Measurements from ENCODE around the gene MLXIP. TPM values are rescaled to one million over a fixed set of nuclear protein-coding genes. Genes with fewer than 3 reads are reported as not detected.
"Not testable (repeated sequence)": the region's sequence is repeated elsewhere in the genome, so short reads cannot be mapped to it uniquely, and the experiment has no call there.

Gene MLXIP, protein sequence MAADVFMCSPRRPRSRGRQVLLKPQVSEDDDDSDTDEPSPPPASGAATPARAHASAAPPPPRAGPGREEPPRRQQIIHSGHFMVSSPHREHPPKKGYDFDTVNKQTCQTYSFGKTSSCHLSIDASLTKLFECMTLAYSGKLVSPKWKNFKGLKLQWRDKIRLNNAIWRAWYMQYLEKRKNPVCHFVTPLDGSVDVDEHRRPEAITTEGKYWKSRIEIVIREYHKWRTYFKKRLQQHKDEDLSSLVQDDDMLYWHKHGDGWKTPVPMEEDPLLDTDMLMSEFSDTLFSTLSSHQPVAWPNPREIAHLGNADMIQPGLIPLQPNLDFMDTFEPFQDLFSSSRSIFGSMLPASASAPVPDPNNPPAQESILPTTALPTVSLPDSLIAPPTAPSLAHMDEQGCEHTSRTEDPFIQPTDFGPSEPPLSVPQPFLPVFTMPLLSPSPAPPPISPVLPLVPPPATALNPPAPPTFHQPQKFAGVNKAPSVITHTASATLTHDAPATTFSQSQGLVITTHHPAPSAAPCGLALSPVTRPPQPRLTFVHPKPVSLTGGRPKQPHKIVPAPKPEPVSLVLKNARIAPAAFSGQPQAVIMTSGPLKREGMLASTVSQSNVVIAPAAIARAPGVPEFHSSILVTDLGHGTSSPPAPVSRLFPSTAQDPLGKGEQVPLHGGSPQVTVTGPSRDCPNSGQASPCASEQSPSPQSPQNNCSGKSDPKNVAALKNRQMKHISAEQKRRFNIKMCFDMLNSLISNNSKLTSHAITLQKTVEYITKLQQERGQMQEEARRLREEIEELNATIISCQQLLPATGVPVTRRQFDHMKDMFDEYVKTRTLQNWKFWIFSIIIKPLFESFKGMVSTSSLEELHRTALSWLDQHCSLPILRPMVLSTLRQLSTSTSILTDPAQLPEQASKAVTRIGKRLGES
- polyA plus RNA-seq (ENCODE audit: insufficient read length in 4 of 4): 10 to 100 TPM; 28.4 to 35.4 (median 31.3) TPM

GRCh38 chr12:122078141-122079032 is at the start of gene MLXIP:
Gene MLXIP (plus strand): TSS chr12:122078756. CDS start chr12:122078854, 98 bp downstream.
- peak; percentile 86 to 88 (median 87) for DNase-seq (ENCODE audit: low read depth in 4 of 4, low spot score in 3 of 4)

DNA sequence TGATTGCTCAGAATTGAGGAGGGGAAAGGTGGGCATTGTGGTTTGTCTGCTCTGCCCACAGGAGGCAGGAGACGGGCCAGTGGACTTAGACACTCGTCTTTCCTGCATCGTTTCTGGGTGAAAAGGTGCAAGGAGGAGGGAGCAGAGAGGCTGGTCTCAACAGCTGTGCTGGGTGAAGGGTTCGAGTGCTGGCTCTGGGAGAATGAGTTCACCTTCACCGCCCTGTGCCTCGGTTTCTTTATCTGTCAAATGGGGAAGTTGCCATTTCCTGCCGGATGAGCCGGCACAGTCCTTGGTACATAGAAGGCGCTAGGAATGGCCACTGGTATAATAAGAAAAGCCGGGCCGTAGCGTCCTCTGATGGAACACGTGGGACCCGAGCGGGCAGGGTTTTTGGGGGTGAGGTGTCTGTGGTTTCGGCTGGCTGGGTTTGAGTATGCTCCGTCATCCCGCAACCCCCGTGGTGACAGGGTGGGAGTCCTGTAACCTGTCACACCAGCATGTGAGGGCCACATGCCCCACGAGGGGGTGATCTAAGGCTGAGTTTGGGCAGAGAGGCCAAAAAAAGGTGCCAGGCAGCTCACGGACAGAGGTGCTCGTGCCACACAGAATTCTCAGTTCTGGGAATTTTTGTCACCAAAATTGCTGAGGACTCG is 49.5 kb upstream of the MLXIP start:
- no peak for DNase-seq (ENCODE audit: low read depth in 4 of 4, low spot score in 3 of 4)

GRCh38 chr12:122029620-122030423 is 48.7 kb upstream of the MLXIP start:
- DNase-seq (ENCODE audit: low read depth in 4 of 4, low spot score in 3 of 4): no peak

- DNase-seq (ENCODE audit: low read depth in 4 of 4, low spot score in 3 of 4): no peak
Measured at GRCh38 chr12:122030424-122031035, 48.0 kb upstream of the MLXIP start.

- DNase-seq (ENCODE audit: low read depth in 4 of 4, low spot score in 3 of 4): no peak
Measured at GRCh38 chr12:122031342-122032216, 47.0 kb upstream of the MLXIP start.

DNA sequence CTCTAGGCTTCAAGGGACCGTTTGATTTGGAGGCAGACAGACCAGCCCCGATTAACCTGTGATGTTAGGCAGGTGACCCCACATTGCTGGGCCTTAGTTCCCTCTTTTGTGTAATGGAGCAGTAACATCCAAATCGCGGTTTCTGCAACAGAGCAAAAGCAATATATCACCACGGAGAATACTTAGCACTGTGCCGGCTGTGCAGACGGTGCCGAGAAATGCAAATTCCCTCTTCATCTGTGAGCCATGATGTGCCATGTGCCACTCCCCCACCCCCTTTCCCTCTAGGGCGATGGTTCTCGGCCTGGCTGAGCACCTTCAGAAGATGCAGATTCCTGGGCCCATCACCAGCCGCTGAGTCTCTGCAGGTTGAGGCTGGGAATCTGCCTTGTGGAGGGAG is 46.0 kb upstream of the MLXIP start:
- no peak for DNase-seq (ENCODE audit: low read depth in 4 of 4, low spot score in 3 of 4)

GRCh38 chr12:122035292-122035691 is 43.3 kb upstream of the MLXIP start:
- no peak for DNase-seq (ENCODE audit: low read depth in 4 of 4, low spot score in 3 of 4)

DNA sequence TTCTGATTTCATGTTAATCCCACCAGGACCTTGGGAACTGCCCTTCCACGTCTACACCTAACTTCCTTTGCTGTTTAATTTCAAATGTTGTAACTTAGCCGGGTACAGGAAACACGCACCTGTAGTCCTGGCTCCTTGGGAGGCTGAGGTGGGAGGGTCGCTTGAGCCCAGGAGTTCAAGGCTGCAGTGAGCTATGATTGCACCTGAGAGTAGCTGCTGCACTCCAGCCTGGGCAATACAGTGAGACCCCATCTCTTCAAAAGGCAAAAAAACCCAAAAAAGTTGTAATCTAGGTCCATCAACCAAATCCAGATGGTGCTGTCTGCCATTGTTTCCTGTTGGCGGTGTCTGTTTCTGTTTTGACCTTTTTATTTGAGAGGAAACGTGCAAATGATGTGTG is 42.4 kb upstream of the MLXIP start:
- no peak for DNase-seq (ENCODE audit: low read depth in 4 of 4, low spot score in 3 of 4)

GRCh38 chr12:122040579-122041386 is 37.8 kb upstream of the MLXIP start:
- DNase-seq (ENCODE audit: low read depth in 4 of 4, low spot score in 3 of 4): no peak

DNA sequence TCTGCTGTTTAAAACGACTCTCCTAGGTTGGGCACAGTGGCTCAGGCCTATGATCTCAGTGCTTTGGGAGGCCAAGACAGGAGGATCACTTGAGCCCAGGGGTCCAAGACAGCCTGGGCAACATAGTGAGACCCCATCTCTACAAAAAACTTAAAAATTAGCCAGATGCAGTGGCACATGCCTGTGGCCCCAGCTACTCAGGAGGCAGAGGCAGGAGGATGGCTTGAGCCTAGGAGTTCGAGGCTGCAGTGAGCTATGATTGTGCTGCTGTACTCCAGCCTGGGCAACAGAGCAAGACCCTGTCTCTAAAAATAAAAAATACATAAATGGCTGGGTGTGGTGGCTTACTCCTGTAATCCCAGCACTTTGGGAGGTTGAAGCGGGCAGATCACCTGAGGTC is 37.1 kb upstream of the MLXIP start:
- DNase-seq (ENCODE audit: low read depth in 4 of 4, low spot score in 3 of 4): not testable (repeated sequence)

DNA sequence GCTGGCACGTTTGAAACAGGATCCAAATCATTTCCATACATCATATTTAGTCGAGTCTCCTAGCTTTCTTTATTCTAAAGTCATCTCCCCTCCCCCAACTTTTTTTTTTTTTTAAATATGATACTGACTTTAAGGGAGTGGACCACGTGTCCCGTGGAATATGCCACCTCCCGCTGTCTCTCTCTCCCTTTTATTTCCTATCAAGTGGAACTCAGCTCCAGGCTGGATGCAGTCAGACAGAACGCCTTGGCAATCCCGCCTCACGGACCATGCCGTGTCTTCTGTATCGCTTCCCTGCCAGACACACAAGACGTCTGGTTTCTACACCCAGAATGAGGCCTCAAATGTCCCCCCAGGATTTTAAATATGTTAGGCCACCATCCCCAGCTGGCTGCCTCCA is 35.6 kb upstream of the MLXIP start:
- DNase-seq (ENCODE audit: low read depth in 4 of 4, low spot score in 3 of 4): no peak

GRCh38 chr12:122043476-122043875 is 35.1 kb upstream of the MLXIP start:
- no peak for DNase-seq (ENCODE audit: low read depth in 4 of 4, low spot score in 3 of 4)

GRCh38 chr12:122045262-122045661 is 33.3 kb upstream of the MLXIP start:
- no peak for DNase-seq (ENCODE audit: low read depth in 4 of 4, low spot score in 3 of 4)

DNA sequence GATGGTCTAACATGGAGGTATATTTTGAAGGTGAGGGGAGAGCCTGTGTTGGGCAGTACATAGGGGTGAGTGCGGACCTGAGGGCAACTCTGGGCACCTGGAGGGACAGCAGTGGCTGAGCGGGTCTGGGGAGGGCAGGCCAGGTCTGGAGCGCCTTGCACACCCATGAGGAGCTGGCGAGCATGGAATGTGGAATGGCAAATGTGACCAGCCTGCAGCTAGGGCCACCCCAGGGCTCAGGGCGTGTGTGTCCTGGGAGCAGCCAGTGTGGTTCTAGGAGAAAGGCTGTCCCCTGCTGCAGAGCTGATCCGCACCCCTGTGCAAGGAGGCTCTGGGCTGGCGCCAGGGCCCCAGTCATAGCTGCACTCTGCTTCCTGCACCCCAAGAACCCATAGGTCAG is 32.4 kb upstream of the MLXIP start:
- no peak for DNase-seq (ENCODE audit: low read depth in 4 of 4, low spot score in 3 of 4)

DNA sequence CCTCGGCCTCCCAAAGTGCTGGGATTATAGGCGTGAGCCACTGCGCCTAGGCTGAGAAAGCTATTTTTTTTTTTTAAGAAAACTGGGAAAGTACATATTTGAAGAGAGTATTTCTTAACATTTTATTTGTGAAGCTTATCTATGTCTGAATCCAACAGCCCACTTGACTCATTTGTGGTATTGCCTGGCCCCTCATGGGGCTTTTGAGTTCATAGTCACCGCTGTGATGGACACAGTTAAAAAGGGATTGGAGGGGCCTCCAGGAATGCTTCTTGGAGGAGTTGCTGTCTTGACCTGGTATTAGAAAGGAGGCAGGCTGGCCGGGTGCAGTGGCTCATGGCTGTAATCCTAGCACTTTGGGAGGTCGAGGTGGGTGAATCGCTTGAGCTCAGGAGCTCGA is 30.4 kb upstream of the MLXIP start:
- DNase-seq (ENCODE audit: low read depth in 4 of 4, low spot score in 3 of 4): no peak

DNA sequence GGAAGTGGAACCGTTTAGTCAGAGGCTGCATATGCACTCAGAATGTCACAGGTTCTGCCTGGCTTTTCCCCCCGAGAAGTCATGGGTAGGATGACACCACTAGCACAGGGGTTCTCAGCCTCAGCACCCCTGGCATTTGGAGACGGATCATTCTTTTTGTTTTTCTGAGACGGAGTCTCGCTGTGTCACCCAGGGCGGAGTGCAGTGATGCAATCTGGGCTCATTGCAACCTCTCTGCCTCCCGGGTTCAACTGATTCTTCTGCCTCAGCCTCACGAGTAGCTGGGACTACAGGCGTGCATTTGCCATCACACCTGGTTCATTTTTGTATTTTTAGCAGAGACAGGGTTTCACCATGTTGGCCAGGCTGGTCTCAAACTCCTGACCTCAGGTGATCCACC is 28.7 kb upstream of the MLXIP start:
- no peak for DNase-seq (ENCODE audit: low read depth in 4 of 4, low spot score in 3 of 4)

- no peak for DNase-seq (ENCODE audit: low read depth in 4 of 4, low spot score in 3 of 4)
Measured at GRCh38 chr12:122050706-122051105, 27.9 kb upstream of the MLXIP start.
